Cerebellar cortex (tissue), 1 donor: Measurements from ENCODE around the gene NLN.
"Not testable (repeated sequence)": the region's sequence is repeated elsewhere in the genome, so short reads cannot be mapped to it uniquely, and the experiment has no call there.

Experiments
- DNase-seq: peaks from one replicate; pipeline ENCODE4 v3.0.0-alpha.2; 2015; ENCODE audit warnings: low spot score

The NLN gene

GRCh38 chr5:65772963-65773362 lies 51.0 kb downstream of the NLN start:
- not testable (repeated sequence) for DNase-seq

DNA sequence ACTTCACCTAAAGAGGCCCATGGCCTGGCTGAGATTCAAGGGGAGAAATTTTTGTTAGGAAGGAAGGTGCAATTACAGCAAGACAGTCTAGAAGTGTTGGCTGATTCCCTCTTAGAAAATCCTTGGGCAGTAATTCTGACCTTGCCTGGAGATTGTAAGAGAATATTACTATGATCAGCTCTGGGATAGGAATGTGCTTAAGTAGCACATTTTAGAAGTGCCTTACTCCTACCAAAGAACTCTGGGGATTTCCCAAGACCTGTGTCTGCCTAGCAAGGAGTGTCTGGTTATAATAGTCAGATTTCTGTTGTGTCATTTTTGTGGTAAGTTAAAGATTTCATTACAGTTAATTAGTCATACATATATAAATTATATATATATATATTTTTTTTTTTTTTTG lies 52.3 kb downstream of the NLN start:
- DNase-seq, result no peak

GRCh38 chr5:65775476-65775875 lies 53.5 kb downstream of the NLN start:
- DNase-seq, result no peak

GRCh38 chr5:65776441-65777141 lies 54.6 kb downstream of the NLN start:
- no peak for DNase-seq

GRCh38 chr5:65778126-65778525 lies 56.1 kb downstream of the NLN start:
- no peak for DNase-seq

DNA sequence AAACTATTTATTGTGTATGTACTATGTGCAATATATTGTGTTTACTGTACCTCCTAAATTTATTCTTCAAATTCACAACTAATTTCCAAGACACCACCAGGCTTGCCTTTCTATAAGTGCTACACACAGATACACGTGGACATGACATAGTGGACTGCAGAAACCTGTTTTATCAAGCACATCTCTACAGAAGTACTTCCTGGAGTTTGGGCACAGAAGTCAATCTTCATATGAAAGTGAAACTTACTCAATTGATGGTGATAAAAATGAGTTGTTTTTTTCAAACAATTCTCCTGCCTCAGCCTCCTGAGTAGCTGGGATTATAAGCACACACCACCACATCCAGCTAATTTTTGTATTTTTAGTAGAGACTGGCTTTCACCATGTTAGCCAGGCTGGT lies 57.6 kb downstream of the NLN start:
- no peak for DNase-seq

DNA sequence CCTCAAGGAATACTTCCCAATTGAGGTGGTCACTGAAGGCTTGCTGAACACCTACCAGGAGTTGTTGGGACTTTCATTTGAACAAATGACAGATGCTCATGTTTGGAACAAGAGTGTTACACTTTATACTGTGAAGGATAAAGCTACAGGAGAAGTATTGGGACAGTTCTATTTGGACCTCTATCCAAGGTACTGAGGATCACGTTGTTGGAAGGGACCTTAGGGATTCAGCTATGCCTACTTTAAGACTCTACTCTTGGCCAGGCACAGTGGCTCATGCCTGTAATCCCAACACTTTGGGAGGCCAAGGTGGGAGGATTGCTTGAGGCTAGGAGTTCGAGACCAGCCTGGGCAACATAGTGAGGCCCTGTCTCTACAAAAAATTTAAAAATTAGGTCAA lies 66.3 kb downstream of the NLN start:
- not testable (repeated sequence) for DNase-seq

DNA sequence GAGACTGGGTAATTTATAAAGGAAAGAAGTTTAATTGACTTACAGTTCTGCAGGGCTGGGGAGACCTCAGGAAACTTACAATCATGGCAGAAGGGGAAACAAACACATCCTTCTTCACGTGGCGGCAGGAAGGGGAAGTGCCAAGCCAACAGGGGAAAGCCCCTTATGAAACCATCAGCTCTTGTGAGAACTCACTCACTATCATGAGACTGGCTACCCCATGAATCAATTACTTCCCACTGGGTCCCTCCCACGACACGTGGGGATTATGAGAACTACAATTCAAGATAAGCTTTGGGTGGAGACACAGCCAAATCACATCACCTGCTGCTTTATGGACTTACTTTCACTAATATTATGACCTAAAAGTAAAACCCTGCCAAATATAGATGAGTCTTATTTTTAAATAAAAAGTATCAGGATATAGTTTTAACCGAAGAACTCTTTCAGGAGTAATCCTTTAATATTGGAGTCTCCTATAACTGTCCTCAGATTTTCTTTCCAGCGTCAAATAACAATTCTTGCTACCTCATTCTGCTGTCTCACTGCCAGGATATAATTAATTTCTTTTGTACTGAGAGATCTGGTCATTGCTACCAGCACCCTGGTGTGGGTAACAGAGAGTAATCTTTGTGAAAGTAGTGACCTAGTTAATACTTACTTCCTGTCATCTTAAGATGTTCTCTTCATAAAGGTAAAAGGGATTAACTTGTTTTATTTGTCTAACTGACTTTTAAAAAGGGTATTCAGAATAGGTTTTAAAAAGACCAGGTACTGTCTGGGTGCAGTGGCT lies 68.6 kb downstream of the NLN start:
- no peak for DNase-seq

- no peak for DNase-seq
These were observed 70.0 kb downstream of the NLN start for GRCh38 chr5:65791712-65792673.

DNA sequence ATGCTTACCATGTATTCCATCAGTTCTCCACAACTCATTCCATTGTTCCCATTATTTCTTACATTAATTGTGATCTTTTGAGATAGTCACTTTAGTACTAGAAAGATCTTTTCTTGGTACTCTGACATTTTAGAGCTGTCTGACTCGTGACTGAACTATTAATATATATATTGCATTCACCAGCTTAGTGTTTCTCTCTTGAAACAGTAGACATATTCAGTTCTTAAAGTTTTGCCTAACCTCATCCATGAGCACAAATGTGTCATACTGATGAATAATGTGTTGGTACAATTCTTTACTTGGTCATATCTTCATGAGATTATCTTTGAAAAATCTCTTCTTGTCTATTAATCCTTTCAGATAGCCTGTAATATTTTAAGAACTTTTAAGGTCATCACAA lies 74.3 kb downstream of the NLN start:
- no peak for DNase-seq

DNA sequence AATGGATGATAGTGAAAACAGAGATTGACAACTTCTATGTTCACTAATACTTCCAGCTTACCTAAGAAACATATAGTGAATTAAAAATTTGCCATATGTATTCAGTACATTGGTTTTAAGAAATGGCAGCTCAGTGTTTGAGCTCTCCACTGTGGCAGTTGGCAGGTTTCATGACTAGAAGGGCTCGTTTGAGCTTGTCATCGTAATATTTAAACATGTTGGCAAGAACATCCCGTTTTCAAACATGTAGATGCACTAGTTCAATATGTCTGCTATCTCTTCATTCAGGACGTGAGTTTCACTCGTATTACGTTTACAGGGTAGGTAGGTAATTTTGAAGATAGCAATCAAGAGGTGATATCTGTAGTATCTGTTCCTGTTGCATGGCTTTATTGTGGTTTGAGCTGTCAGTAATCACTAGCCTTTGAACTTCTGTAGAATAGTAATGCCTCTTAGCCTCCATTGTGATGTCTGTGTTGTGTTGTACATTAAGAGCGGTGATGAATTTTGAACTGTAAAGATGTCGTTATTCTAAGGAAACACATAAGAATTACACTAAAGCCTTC lies 74.8 kb downstream of the NLN start:
- no peak for DNase-seq

DNA sequence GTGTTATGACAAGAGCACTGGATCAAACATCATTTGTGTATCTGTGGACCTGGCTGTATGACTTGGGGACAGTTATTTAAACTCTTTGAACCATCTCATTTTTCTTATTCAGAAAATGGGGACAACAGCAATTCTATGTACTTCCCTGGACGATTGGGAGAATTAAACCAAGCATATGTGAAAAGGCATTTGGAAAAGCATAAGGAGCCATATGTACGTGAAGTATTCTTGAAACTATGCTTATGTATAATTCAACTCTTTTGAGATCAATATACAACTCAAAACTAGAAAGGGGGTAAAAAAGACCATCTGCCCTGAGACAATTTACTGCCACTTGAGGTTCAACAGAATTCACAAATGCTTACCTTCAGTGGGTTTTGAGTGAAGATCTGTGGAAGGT lies 75.5 kb downstream of the NLN start:
- DNase-seq, result no peak

- no peak for DNase-seq
These were observed 77.9 kb downstream of the NLN start for GRCh38 chr5:65799857-65800256.

GRCh38 chr5:65800775-65801174 lies 78.8 kb downstream of the NLN start:
- no peak for DNase-seq

DNA sequence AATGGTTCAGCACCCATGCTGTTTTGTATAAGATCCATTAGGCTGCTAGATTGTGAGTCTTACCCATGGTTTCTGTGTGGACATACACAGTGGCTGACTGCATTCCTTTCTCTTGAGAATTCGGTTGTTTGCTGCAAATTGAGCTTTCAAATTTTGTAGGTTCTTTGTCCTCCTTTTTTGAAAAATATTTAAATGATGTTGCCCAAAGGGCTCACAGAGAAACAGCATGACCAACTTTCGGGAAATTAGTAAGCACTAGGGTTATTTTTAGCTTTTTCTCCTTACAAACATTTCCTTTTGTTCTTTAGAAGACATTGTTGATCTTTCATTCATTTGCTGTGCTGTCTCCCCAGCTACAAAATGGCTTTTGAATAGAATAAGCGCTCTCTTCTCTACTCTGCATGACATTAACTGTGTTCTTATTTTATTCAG lies 79.4 kb downstream of the NLN start:
- no peak for DNase-seq

DNA sequence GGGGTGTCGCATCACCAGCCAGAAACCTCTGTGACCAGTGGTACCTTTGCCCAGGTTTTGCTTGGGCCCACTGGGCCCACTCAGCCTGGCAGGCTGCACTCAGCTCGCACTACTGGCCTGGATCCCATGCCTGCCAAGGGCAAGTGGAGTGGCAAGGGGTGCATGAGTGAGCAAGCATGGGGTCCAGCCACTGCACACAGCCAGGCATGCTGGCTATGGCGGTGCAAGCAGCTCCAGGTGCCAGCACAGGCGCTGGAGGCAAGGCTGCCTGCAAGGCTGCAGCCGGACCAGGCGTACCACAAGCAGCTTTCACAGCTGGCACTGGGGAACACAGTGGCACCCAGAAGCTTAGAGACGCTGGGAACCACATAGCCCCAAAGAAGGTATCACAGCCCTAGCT lies 80.1 kb downstream of the NLN start:
- DNase-seq, result no peak

DNA sequence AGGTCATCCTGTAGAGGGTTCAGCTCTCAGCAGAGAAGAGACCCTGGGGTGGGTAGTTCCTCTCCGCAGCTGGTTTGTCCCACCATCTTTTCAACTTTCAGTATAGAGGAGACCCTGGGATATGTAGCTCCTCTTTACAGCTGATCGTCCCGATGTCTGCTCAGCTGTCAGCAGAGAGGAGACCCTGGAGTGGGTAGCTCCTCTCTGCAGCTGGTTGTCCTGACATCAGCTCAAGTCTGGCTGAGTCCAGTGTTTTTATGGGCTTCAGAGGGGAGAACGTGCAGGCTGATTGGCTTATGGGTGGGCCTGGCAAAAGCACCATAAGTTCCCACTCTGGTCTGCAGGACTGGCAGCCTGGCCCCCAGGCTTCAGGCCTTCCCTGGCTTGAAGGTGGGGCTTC lies 80.8 kb downstream of the NLN start:
- no peak for DNase-seq

GRCh38 chr5:65803699-65804391 lies 81.8 kb downstream of the NLN start:
- DNase-seq, result no peak

DNA sequence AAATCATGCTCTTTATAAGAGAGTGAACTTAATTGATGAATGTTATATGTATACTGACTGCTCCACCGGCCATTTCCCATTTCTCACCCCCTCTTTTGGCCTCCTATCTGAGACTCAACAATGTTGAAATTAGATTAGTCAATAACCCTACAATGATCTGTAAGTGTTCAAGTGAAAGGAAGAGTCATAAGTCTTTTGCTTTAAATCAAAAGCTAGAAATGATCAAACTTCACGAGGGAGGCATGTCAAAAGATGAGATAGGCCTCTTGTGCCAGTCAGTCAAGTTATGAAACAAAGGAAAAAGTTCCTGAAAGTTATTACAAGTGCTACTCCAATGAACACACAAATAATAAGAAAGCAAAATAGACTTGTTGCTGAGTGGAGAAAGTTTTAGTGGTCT lies 83.1 kb downstream of the NLN start:
- DNase-seq, result no peak

- DNase-seq, result not testable (repeated sequence)
These were observed 85.5 kb downstream of the NLN start for GRCh38 chr5:65807494-65807893.

DNA sequence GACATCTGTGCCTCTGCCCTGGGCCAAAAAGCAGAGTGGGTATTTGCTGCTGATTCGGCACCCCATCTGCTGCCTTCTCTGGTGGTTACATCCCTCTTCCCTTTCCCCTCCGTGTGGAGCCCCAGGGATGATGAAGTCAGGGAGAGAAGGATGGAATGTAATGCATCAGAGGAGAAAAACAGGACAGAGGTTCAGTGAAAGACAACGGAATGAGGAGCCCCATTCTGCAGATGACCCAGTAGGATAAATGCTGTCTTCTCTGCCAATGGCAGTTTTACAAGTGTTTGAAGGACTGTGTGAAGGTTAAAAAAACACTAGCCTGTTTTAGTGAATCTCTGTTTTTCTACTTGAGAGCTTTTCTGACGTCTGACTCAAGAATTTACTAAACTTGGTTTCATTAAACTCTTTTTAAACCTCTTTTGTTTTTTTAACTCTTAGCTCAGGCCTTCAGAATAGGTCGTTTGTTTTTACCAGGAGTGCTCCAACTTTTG lies 86.3 kb downstream of the NLN start:
- peak; percentile 75 for DNase-seq
